ENCODE data around the gene HIPK1. TPM values are rescaled to one million over a fixed set of nuclear protein-coding genes. Genes with fewer than 3 reads are reported as not detected.

HIPK1 gene
- total RNA-seq, 1 donor from 2014 or later: 41.3 TPM

DNA sequence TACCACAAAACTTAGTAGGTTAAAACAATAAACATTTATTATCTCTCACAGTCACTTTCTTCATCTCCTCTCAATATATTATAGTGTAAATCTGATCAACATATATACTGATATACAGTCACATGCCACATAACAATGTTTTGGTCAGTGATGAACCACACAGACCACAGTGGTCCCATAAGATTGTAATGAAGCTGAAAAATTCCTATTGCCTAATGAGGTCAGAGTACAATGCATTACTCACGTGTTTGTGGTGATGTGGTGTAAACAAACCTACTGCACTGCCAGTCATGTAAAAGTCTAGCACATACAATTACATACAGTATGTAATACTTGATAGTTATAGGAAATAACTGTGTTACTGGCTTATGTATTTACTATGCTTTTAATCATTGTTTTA is 80.3 kb downstream of the HIPK1 start:
- peaks cover 12% of the 10 kb centered on the region for H3K4me1 Mint-ChIP-seq
- TF ChIP-seq EZH2 (IDR thresholded peaks at IDR 0.05) (no peak), EZH2phosphoT487 (IDR thresholded peaks at IDR 0.05) (no peak), CTCF (IDR thresholded peaks at IDR 0.05) (no peak)
- Histone ChIP-seq H3K4me2 (no peak overlapping the region), H3K4me3 (no peak overlapping the region), H3K4me1 (peaks cover 5% of the 10 kb centered on the region), H3K79me2 (ENCODE audit: low read depth) (no peaks in the 10 kb centered on the region), H4K20me1 (ENCODE audit: low read depth) (no peaks in the 10 kb centered on the region), H2AFZ (replicated peaks) (no peak overlapping the region), H3K27ac (no peak overlapping the region), H3F3A (ENCODE audit: low read depth) (peaks cover 5% of the 10 kb centered on the region), H3K27me3 (no peaks in the 10 kb centered on the region), H3K9me3 (ENCODE audit: low read depth) (no peaks in the 10 kb centered on the region), H3K9ac (no peak overlapping the region), H3K36me3 (no peaks in the 10 kb centered on the region)
- peaks cover 2% of the 10 kb centered on the region for H3K36me3 Mint-ChIP-seq
- DNase-seq (ENCODE audit: low spot score): no peak
- H3K27ac Mint-ChIP-seq: no peak overlapping the region
- H3K9me3 Mint-ChIP-seq: peaks cover 12% of the 10 kb centered on the region
- H3K27me3 Mint-ChIP-seq (ENCODE audit: insufficient read depth, low read depth): peaks cover 2% of the 10 kb centered on the region
- no peak overlapping the region for H3K4me3 Mint-ChIP-seq

- Mint-ChIP-seq H3K4me3 (no peak overlapping the region), H3K27ac (no peak overlapping the region), H3K4me1 (peaks cover 19% of the 10 kb centered on the region), H3K27me3 (ENCODE audit: insufficient read depth, low read depth) (peaks cover 2% of the 10 kb centered on the region), H3K36me3 (no peaks in the 10 kb centered on the region), H3K9me3 (peaks cover 5% of the 10 kb centered on the region)
- H3K4me3 ChIP-seq: no peak overlapping the region
- H2AFZ ChIP-seq (replicated peaks): no peak overlapping the region
- H3K9ac ChIP-seq: no peak overlapping the region
- no peaks in the 10 kb centered on the region for H4K20me1 ChIP-seq (ENCODE audit: low read depth)
- no peak overlapping the region for H3K27ac ChIP-seq
- peaks cover 11% of the 10 kb centered on the region for H3K4me1 ChIP-seq
- H3K4me2 ChIP-seq: no peak overlapping the region
- H3K79me2 ChIP-seq (ENCODE audit: low read depth): no peaks in the 10 kb centered on the region
- no peaks in the 10 kb centered on the region for H3K36me3 ChIP-seq
- peaks cover 5% of the 10 kb centered on the region for H3F3A ChIP-seq (ENCODE audit: low read depth)
- TF ChIP-seq CTCF (IDR thresholded peaks at IDR 0.05): no peak
- no peaks in the 10 kb centered on the region for H3K9me3 ChIP-seq (ENCODE audit: low read depth)
- no peaks in the 10 kb centered on the region for H3K27me3 ChIP-seq
- no peak for DNase-seq (ENCODE audit: low spot score)
Observed at GRCh38 chr1:114010433-114011184, 81.5 kb downstream of the HIPK1 start.

GRCh38 chr1:114011796-114012195 is 82.7 kb downstream of the HIPK1 start:
- no peak for DNase-seq (ENCODE audit: low spot score)
- H4K20me1 ChIP-seq (ENCODE audit: low read depth): no peaks in the 10 kb centered on the region
- TF ChIP-seq EZH2phosphoT487 (IDR thresholded peaks at IDR 0.05) (no peak), EZH2 (IDR thresholded peaks at IDR 0.05) (no peak), CTCF (IDR thresholded peaks at IDR 0.05) (no peak)
- H3K36me3 Mint-ChIP-seq: no peaks in the 10 kb centered on the region
- no peak overlapping the region for H3K27ac ChIP-seq
- H3K4me1 ChIP-seq: peaks cover 11% of the 10 kb centered on the region
- no peaks in the 10 kb centered on the region for H3K9me3 ChIP-seq (ENCODE audit: low read depth)
- no peak overlapping the region for H3K4me2 ChIP-seq
- H3K36me3 ChIP-seq: no peaks in the 10 kb centered on the region
- H3K79me2 ChIP-seq (ENCODE audit: low read depth): no peaks in the 10 kb centered on the region
- H3K27ac Mint-ChIP-seq: no peak overlapping the region
- H3K9ac ChIP-seq: no peak overlapping the region
- H3F3A ChIP-seq (ENCODE audit: low read depth): peaks cover 5% of the 10 kb centered on the region
- no peak overlapping the region for H2AFZ ChIP-seq (replicated peaks)
- H3K4me1 Mint-ChIP-seq: peaks cover 21% of the 10 kb centered on the region
- no peak overlapping the region for H3K4me3 Mint-ChIP-seq
- H3K9me3 Mint-ChIP-seq: peaks cover under 1% of the 10 kb centered on the region
- H3K4me3 ChIP-seq: no peak overlapping the region
- H3K27me3 ChIP-seq: no peaks in the 10 kb centered on the region
- H3K27me3 Mint-ChIP-seq (ENCODE audit: insufficient read depth, low read depth): peaks cover 4% of the 10 kb centered on the region
